GM19238 (cell line): ENCODE measurements around the gene UMAD1.
"Not testable (repeated sequence)": the region's sequence is repeated elsewhere in the genome, so short reads cannot be mapped to it uniquely, and the experiment has no call there.

Experiments used
- DNase-seq: peaks from one replicate; pipeline ENCODE4 v3.0.0; 2011; ENCODE audit warnings: low spot score; ENCODE audit not compliant: insufficient read length

Gene UMAD1

DNA sequence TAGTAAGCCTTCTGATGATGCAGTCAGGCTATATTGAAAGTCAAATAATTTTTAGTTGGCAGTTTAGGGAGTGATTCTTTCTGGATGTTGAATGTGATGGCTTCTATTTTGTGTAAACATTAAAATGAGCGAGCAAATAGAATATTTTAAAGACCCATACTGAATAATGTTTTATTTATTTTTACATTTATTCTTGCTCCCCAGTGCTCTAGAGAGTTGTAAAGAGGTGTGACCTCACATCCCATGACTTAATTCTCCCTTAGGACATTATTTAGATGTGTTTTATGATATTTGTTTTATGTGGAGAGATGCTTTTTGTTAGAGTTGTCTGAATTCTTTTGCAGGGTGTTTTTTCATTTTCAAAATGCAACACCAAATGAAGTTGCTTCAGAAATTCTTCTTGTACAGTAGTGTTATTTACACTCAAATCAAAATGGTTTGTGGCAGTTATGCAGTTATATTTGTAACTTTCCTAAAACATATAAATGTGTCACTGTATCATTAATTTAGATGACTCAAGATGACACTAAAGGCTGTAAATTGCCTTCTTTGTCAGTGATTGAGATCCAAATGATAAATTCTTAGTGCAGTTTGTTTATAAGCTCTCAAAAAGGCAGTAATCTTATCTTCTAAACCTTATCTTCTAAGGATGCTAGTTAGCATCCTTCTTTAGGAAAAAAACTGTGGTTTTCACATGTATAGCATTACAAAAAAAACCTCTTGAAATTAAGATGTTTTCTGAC is 12.4 kb downstream of the UMAD1 start:
- DNase-seq: no peak

- DNase-seq: no peak
These were observed 13.1 kb downstream of the UMAD1 start for GRCh38 chr7:7653593-7654187.

DNA sequence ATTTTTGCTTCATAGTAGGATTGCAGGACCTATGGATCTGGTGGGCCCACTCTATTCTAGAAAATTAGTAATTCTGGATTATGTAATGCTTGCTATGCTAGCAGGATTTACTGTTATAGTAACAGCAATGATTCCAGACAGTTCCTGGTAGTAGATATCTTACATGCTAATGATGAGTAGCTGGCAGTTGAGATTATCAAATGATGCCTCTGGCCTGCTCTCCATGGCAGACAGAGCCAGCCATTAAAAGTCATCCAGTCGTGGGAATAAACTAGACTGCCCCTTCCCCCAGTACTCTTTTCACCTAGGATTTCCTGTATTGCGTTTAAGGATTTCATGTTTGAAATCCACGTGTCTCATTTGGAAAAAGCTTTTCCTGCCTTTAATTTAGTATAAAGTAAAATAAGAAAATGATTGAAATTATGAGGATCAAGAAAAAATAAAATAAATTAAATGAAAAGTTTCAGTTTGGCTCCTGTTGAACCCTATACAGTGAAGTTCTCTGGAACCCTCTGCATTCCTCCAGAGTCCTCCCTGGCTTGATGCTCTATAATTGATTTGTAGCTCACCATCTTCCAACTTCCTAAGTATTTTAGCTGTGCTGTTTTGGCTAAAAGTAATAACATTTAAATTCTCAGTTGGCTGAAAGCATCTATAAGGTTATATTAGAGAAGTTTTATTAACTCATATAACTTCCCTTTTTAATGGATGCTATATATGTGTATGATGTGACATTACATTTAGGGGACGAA is 14.6 kb downstream of the UMAD1 start:
- DNase-seq: no peak

GRCh38 chr7:7656459-7656858 is 15.9 kb downstream of the UMAD1 start:
- DNase-seq: not testable (repeated sequence)

DNA sequence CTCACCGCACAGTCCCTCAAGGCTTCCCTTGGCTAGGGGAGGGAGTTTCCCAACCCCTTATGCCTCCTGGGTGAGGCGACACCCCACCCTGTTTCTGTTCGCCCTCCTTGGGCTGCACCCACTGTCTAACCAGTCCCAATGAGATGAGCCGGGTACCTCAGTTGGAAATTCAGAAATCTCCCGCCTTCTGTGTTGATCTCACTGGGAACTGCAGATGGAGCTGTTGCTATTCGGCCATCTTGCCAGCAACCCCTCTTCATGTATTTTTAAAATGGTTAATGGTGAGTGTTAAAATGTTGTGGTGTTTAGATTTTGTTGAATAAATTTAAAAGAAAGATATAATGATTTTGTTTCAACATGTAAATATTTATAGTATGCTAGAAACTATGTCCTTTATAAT is 22.0 kb downstream of the UMAD1 start:
- DNase-seq: no peak

DNA sequence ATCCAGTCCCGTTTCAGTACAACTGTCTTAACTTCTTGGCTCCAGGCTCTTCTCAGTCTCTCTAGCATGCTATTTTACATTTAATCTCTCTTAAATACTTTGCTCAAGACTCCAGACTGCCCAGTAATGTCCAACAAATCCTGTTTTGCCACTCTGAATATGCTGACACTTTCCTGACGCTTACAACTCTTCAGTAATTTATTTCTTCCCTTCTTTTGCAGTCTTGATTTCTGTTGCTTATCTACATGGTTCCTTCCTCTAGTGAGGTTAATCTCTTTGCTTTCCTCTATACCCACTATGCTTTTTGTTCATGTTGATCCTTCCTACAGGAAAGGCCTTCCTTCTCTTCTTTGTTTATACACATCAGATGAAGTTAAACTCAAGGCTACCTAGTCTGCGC is 23.7 kb downstream of the UMAD1 start:
- no peak for DNase-seq

DNA sequence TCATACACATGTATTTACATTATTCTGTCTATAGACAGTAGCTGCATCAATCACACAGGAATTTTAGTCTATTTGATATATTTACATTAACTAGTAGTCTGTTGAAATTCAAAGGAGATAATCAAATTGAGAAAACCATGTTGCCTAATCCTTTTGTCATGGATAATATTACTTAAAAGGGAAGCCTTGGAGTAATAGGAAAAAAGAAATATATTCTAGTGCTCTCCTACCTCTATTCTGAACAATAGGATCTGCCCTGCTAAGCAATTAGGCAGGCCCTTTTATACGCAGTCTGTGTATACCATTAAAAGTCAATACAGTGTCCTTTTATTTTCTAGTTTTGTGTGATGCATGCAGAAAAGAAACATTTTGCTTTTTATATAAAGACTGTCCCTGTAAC is 24.5 kb downstream of the UMAD1 start:
- no peak for DNase-seq

- DNase-seq: no peak
These were observed 26.6 kb downstream of the UMAD1 start for GRCh38 chr7:7667187-7667586.

DNA sequence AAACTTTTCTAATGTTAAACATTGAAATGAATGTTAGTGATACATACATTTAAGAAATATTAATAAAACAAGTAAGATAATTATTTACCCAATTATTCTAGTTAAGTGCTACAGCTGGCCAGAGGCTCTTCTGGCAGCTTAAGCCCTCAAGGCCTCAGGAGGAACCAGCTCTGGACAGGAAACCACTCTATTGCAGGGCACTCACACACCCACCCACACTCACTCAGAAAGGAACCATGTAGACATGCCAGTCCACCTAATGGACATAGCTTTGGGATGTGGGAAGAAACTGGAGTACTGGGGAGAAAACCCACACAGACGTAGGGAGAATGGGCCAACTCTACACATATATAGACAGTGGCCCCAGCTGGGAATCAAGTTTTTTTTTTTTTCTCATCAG is 28.2 kb downstream of the UMAD1 start:
- DNase-seq: no peak

- DNase-seq: no peak
These were observed 29.9 kb downstream of the UMAD1 start for GRCh38 chr7:7670490-7670889.

- no peak for DNase-seq
These were observed 30.8 kb downstream of the UMAD1 start for GRCh38 chr7:7671361-7671760.

DNA sequence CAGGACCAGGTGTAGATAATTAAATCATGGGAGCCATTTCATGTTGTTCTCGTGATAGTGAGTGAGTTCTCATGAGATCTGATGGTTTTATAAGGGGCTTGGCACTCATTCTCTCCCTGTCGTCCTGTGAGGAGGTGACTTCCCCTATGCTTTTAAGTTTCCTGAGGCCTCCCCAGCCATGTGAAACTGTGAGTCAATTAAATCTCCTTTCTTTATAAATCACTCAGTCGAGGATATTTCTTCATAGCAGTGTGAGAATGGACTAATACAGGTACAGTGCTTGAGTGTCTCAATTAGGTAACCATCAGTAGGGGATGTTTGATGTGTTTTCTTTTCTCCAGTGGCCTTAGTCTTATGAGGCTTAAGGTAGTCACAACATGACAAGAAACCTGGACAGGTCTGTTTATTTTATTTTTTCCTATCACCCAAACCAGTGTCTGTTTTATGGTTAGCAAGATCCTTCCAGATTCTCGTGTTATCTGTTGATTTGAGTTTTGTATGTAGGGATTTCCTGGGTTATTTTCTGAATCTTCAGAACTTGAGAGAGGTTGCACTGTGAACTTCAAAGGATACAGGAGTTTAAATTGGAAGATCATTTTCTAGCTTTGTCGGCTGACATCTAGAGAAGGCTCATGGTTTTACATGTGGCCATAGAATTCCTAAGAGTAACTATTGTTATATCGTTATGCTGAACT is 32.1 kb downstream of the UMAD1 start:
- no peak for DNase-seq

GRCh38 chr7:7673240-7673550 is 32.6 kb downstream of the UMAD1 start:
- DNase-seq: no peak

- DNase-seq: no peak
These were observed 35.1 kb downstream of the UMAD1 start for GRCh38 chr7:7675686-7676085.

GRCh38 chr7:7679640-7680039 is 39.1 kb downstream of the UMAD1 start:
- not testable (repeated sequence) for DNase-seq

DNA sequence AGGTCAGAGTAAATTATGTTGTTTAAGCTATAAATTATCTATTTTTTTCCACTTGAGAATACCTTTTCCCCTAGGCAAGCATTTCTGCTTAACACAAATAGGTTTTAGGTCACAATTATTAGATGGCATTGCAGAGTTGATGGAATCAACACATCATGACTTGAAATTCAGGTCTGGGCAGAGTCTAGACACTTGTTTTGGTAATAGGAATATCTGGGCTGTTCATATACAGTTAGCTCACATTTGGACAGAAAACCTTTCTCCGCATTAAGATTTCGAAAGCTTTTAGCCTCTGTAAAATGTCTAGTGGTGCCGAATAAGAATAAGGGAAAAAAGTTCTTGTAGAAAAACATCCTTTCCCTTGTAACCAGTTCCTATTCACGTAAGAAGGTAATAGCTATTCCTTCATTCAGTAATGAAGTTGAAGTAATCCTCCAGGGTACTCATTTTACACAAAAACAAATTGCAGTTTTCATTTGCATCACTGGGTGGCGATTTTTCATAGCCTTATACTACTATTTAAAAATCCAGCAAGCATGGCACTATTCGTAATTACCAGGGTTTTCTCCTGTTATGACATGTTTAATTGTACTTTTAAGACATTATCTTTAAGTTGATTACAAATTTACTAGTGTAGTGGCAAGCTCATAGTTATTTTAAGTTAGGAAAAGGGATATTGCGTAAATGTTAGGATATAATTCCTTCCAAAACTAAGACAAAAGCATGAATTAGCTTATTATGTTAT is 40.8 kb downstream of the UMAD1 start:
- no peak for DNase-seq

DNA sequence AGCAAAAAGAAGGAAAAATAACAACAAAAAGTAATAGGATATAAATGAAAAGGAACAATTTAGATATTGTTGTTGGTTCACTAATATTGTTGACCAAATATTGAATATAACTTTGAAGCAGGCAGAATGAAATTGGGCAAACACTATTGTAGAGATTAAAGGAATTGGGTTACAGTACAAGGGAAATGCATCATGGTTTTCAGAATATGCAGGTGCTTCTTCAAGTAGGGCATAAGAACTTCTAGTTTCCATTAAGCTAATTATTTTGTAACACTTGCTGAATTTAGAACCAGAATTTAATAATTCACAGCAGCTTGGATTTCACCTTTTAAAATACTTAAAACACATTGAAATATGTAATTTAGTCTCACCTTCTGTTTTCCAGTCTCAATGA is 41.4 kb downstream of the UMAD1 start:
- no peak for DNase-seq

GRCh38 chr7:7682861-7683260 is 42.3 kb downstream of the UMAD1 start:
- no peak for DNase-seq

GRCh38 chr7:7686811-7687508 is 46.4 kb downstream of the UMAD1 start:
- no peak for DNase-seq

- DNase-seq: no peak
These were observed 47.2 kb downstream of the UMAD1 start for GRCh38 chr7:7687800-7688199.

- DNase-seq: no peak
These were observed 47.8 kb downstream of the UMAD1 start for GRCh38 chr7:7688310-7688709.
